Upper lobe of right lung (tissue), 1 donor: Measurements from ENCODE around the gene LRSAM1. TPM values are rescaled to one million over a fixed set of nuclear protein-coding genes. Genes with fewer than 3 reads are reported as not detected.
A peak's percentile ranks its signal among the peaks of the same experiment; 100 is the strongest.

Experiments used
- ATAC-seq: fragments of 200-7000 bp; cut with Tn5 transposase; one replicate; pipeline ENCODE4 v1.9.1; 2020; ENCODE audit warnings: mild to moderate bottlenecking, moderate library complexity
- DNase-seq: peaks from one replicate; pipeline ENCODE4 v3.0.0-alpha.2; 2020
- H3K27ac ChIP-seq: fragments of 200-600 bp; one replicate; pipeline ENCODE4 v1.8.0; 2022
- H3K27me3 ChIP-seq: fragments of 200-600 bp; one replicate; pipeline ENCODE4 v1.8.0; 2022; ENCODE audit warnings: mild to moderate bottlenecking
- H3K36me3 ChIP-seq: fragments of 200-600 bp; one replicate; pipeline ENCODE4 v1.8.0; 2022
- H3K4me1 ChIP-seq: fragments of 200-600 bp; one replicate; pipeline ENCODE4 v1.8.0; 2022
- H3K4me3 ChIP-seq: fragments of 200-600 bp; one replicate; pipeline ENCODE4 v1.8.0; 2022; ENCODE audit warnings: mild to moderate bottlenecking
- H3K9me3 ChIP-seq: fragments of 200-600 bp; one replicate; pipeline ENCODE4 v1.8.0; 2022
- intact Hi-C: fragments of 100-400 bp; cut with DNase I; formaldehyde crosslinking; loops from one replicate; pipeline ENCODE4 v1.11.0; 2022
- total RNA-seq: library from RNA; stranded (reverse); fragmentation: NEBNext Ultra II Directional; extraction: Animal tissue kit (Norgen Biotek cat#: 25700); gene quantifications from one replicate; pipeline ENCODE4 v1.2.1, GENCODE V29; 2021
- TF ChIP-seq, protein P1 (sequence below): fragments of 200-600 bp; IDR thresholded peaks from one replicate; pipeline ENCODE4 v1.8.0; 2022; ENCODE audit warnings: antibody characterized with exemption
- donor health status: DM: no; HTN: yes; CAD: no; lungs with severe emphysema.

LRSAM1 gene
- total RNA-seq, 1 donor from 2014 or later, result 18.8 TPM

GRCh38 chr9:127506814-127507750 lies 55.8 kb downstream of the LRSAM1 start:
- Histone ChIP-seq H3K9me3 (no peaks in the 10 kb centered on the region), H3K4me1 (no peaks in the 10 kb centered on the region), H3K4me3 (no peak overlapping the region), H3K36me3 (peaks cover 93% of the 10 kb centered on the region), H3K27ac (no peak overlapping the region), H3K27me3 (no peaks in the 10 kb centered on the region)
- intact Hi-C loops, result no loop called here
- no peak for ATAC-seq
- DNase-seq, result peak; percentile 63
- TF ChIP-seq, protein P1, sequence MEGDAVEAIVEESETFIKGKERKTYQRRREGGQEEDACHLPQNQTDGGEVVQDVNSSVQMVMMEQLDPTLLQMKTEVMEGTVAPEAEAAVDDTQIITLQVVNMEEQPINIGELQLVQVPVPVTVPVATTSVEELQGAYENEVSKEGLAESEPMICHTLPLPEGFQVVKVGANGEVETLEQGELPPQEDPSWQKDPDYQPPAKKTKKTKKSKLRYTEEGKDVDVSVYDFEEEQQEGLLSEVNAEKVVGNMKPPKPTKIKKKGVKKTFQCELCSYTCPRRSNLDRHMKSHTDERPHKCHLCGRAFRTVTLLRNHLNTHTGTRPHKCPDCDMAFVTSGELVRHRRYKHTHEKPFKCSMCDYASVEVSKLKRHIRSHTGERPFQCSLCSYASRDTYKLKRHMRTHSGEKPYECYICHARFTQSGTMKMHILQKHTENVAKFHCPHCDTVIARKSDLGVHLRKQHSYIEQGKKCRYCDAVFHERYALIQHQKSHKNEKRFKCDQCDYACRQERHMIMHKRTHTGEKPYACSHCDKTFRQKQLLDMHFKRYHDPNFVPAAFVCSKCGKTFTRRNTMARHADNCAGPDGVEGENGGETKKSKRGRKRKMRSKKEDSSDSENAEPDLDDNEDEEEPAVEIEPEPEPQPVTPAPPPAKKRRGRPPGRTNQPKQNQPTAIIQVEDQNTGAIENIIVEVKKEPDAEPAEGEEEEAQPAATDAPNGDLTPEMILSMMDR, result no peak

- peak; percentile 65 for DNase-seq
- no peak for ATAC-seq
- intact Hi-C loops, result no loop called here
Observed at GRCh38 chr9:127507751-127508648, 56.7 kb downstream of the LRSAM1 start.

GRCh38 chr9:127508901-127509260 lies 57.6 kb downstream of the LRSAM1 start:
- Histone ChIP-seq H3K27me3 (no peaks in the 10 kb centered on the region), H3K4me3 (no peak overlapping the region), H3K27ac (no peak overlapping the region), H3K36me3 (peaks cover 93% of the 10 kb centered on the region), H3K4me1 (no peaks in the 10 kb centered on the region), H3K9me3 (no peaks in the 10 kb centered on the region)
- TF ChIP-seq, protein P1, result no peak
- ATAC-seq, result no peak
- DNase-seq, result peak; percentile 62
- intact Hi-C loops, result no loop called here

More at GRCh38 chr9:127507751-127508648, 56.7 kb downstream of the LRSAM1 start:
- TF ChIP-seq, protein P1, result no peak
- Histone ChIP-seq H3K27ac (no peak overlapping the region), H3K27me3 (no peaks in the 10 kb centered on the region), H3K4me3 (no peak overlapping the region), H3K4me1 (no peaks in the 10 kb centered on the region), H3K9me3 (no peaks in the 10 kb centered on the region), H3K36me3 (peaks cover 93% of the 10 kb centered on the region)

DNA sequence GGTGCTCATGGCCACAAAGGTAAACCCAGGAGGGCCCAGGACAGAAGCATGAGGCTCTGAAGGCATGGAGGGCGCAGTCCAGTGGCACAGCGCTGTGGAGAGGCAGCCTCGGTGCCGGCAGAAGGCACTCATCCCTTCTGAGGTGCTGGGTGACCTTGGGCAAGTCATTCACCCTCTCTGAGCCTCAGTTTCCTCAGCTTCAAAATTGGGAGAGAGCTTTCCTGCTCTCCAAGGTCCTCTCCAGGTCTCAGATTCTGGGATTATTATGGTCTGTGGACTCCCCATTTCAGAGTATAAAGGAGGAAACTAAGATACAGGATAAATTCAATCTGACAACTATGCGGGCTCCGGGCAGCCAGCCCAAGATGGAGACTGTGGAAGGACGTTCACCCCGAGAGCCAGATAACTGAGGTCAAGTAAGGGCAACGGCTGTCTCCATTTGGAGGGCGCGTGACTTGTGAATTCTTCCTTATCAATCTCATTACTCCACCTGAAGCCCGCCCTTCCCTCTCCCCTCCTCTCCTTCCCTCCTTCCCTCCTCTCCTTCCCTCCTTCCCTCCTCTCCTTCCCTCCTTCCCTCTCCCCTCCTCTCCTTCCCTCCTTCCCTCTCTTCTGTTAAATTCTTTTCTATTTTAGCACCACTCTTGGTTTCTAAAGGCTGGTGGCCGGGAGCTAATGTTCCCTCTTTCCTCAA lies 58.1 kb downstream of the LRSAM1 start:
- ATAC-seq (no peak), DNase-seq (no peak)
- Histone ChIP-seq H3K27ac (peak overlapping the region; percentile 56), H3K27me3 (no peaks in the 10 kb centered on the region), H3K4me3 (no peak overlapping the region), H3K9me3 (no peaks in the 10 kb centered on the region), H3K36me3 (peaks cover 93% of the 10 kb centered on the region), H3K4me1 (no peaks in the 10 kb centered on the region)
- TF ChIP-seq, protein P1, result no peak
- intact Hi-C loops, result no loop called here

DNA sequence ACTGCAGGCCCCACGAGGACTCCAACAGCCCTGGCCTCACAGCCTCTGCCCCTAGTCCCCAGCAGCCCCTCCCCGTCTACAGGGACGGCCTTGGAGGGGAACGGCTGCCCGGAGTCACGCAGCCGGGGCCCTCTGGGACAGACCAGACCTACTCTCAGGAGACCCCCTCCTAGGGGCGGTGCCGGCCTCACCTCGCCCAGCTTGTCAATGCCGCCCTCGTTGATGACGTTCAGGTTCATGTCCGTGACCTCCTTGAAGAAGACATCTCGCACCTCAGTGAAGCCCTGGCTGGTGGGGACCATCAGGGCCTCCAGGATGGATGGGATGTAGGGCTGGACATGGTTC lies 58.6 kb downstream of the LRSAM1 start:
- TF ChIP-seq, protein P1, result no peak
- H3K4me1 ChIP-seq, result no peaks in the 10 kb centered on the region
- peaks cover 93% of the 10 kb centered on the region for H3K36me3 ChIP-seq
- H3K27ac ChIP-seq, result peak overlapping the region; percentile 56
- no peak overlapping the region for H3K4me3 ChIP-seq
- ATAC-seq, result no peak
- H3K27me3 ChIP-seq, result no peaks in the 10 kb centered on the region
- no peaks in the 10 kb centered on the region for H3K9me3 ChIP-seq
- intact Hi-C loops, result no loop called here
- peak; percentile 59 for DNase-seq
